HCT116 (cell line): ENCODE results near the gene MAN1A1. TPM values are rescaled to one million over a fixed set of nuclear protein-coding genes. Genes with fewer than 3 reads are reported as not detected.

Experiments
- ATAC-seq: fragments of 200-7000 bp; cut with Tn5 transposase; 2 replicates; pipeline ENCODE4 v1.9.1; 2020; ENCODE audit warnings: mild to moderate bottlenecking, moderate library complexity
- BruUV-seq: library from RNA; stranded (reverse); fragments of 400-500 nt; replicated peaks from 2 replicates; lab custom pipeline; 2021; lab: Mats Ljungman, UMichigan
- CTCF ChIA-PET: fragments of 300-600 bp; sonication (Branson Sonifier 250); formaldehyde crosslinking; loops from one replicate; lab custom pipeline; 2021; ENCODE audit warnings: antibody characterized with exemption; lab: Charles Lee
- POLR2A ChIA-PET: fragments of 300-600, 350-600 bp; sonication (Branson Sonifier 250); formaldehyde crosslinking; loops from one replicate; lab custom pipeline; 2021; ENCODE audit warnings: antibody characterized with exemption; lab: Charles Lee
- RAD21 ChIA-PET, 2 experiments: fragments of 300-600 bp; sonication (Branson Sonifier 250); formaldehyde crosslinking; loops; one replicate each; lab custom pipeline; 2023; ENCODE audit warnings: low total read pairs in 2 of 2; ENCODE audit not compliant: uncharacterized antibody in 2 of 2, unreplicated experiment in 2 of 2, low non-redundant PET in 1 of 2; lab: Charles Lee
- DNase-seq: peaks from one replicate; pipeline ENCODE4 v3.0.0-alpha.2; 2010; ENCODE audit warnings: low read depth, low spot score
- H2AFZ ChIP-seq: fragments of 200-600 bp; shearing (Covaris generic), sonication (generic); 2 replicates; pipeline ENCODE4 v1.6.1; 2017; ENCODE audit warnings: low read depth, mixed run types, mixed read lengths, antibody characterized with exemption, low read length; ENCODE audit not compliant: poor library complexity, severe bottlenecking
- H3K27ac ChIP-seq: 2 replicates; pipeline ENCODE4 v1.5.1; 2012; ENCODE audit warnings: low read depth, low read length
- H3K27me3 ChIP-seq: fragments of 200-600 bp; sonication (generic); 2 replicates; pipeline ENCODE4 v1.6.1; 2016; ENCODE audit warnings: mixed run types, low read length, mixed read lengths; ENCODE audit not compliant: insufficient read depth
- H3K36me3 ChIP-seq, 2 experiments: fragments of 200-500 bp in 1 of 2; fragments of 200-600 bp in 1 of 2; sonication (Bioruptor generic) in 1 of 2; sonication (generic) in 1 of 2; 2 replicates each; pipeline versions ENCODE4 v1.5.1 to v1.6.1; 2014 to 2016; ENCODE audit warnings: low read length in 2 of 2, inconsistent platforms in 1 of 2, mixed read lengths in 1 of 2, mixed run types in 1 of 2; ENCODE audit not compliant: insufficient read depth in 2 of 2, control insufficient read depth in 1 of 2
- H3K4me1 ChIP-seq, 2 experiments: fragments of 200-600 bp in 1 of 2; sonication (generic) in 1 of 2; 2 replicates each; pipeline versions ENCODE4 v1.5.1 to v1.6.1; 2012 to 2017; ENCODE audit warnings: low read length in 2 of 2, inconsistent platforms in 1 of 2, mild to moderate bottlenecking in 1 of 2, mixed read lengths in 1 of 2, mixed run types in 1 of 2, moderate library complexity in 1 of 2; ENCODE audit not compliant: insufficient read depth in 2 of 2, control insufficient read depth in 1 of 2
- H3K4me2 ChIP-seq: fragments of 200-600 bp; sonication (generic); 2 replicates; pipeline ENCODE4 v1.6.1; 2017; ENCODE audit warnings: mixed run types, low read length, mixed read lengths
- H3K4me3 ChIP-seq, 2 experiments: fragments of 200-600 bp in 1 of 2; sonication (generic) in 1 of 2; replicated peaks in 1 of 2; 2 replicates each; pipeline ENCODE4 v1.5.1; 2011 to 2016; ENCODE audit warnings: low read length in 2 of 2, control low read depth in 1 of 2, low read depth in 1 of 2, mild to moderate bottlenecking in 1 of 2, mixed read lengths in 1 of 2, mixed run types in 1 of 2
- H3K79me2 ChIP-seq: fragments of 200-600 bp; sonication (generic); 2 replicates; pipeline ENCODE4 v1.6.1; 2017; ENCODE audit warnings: mild to moderate bottlenecking, mixed run types, low read length, moderate library complexity, mixed read lengths; ENCODE audit not compliant: insufficient read depth
- H3K9ac ChIP-seq: fragments of 200-600 bp; sonication (generic); 2 replicates; pipeline ENCODE4 v1.6.1; 2016; ENCODE audit warnings: low read length, mixed read lengths
- H3K9me2 ChIP-seq: fragments of 200-600 bp; sonication (generic), shearing (Covaris generic); 2 replicates; pipeline ENCODE4 v1.6.1; 2017; ENCODE audit warnings: mixed run types, mild to moderate bottlenecking, moderate library complexity; ENCODE audit not compliant: insufficient read depth
- H3K9me3 ChIP-seq, 2 experiments: fragments of 200-500 bp in 1 of 2; fragments of 200-600 bp in 1 of 2; sonication (Bioruptor generic) in 1 of 2; sonication (generic) in 1 of 2; 2 replicates each; pipeline ENCODE4 v1.6.1; 2014 to 2017; ENCODE audit warnings: low read length in 2 of 2, mixed read lengths in 2 of 2, inconsistent platforms in 1 of 2, low read depth in 1 of 2, mild to moderate bottlenecking in 1 of 2, mixed run types in 1 of 2, moderate library complexity in 1 of 2; ENCODE audit not compliant: control insufficient read depth in 1 of 2, insufficient read depth in 1 of 2
- H4K20me1 ChIP-seq: fragments of 200-600 bp; sonication (generic), shearing (Covaris generic); 2 replicates; pipeline ENCODE4 v1.6.1; 2017; ENCODE audit warnings: mixed run types, mild to moderate bottlenecking, moderate library complexity; ENCODE audit not compliant: insufficient read depth
- ELF1 ChIP-seq: IDR thresholded peaks from 2 replicates; pipeline ENCODE4 v1.6.1; 2012; ENCODE audit warnings: low read depth, borderline replicate concordance
- EZH2 ChIP-seq: fragments of 200-600 bp; sonication (generic); IDR thresholded peaks from 2 replicates; pipeline ENCODE4 v1.6.1; 2017; ENCODE audit warnings: antibody characterized with exemption, mixed run types
- FOSL1 ChIP-seq: IDR thresholded peaks from 2 replicates; pipeline ENCODE4 v1.6.1; 2012; ENCODE audit warnings: low read depth
- POLR2A ChIP-seq: IDR thresholded peaks from 2 replicates; pipeline ENCODE4 v1.7.0; 2011; ENCODE audit warnings: borderline replicate concordance; ENCODE audit not compliant: insufficient read depth, insufficient read length; ENCODE audit errors: extremely low read depth
- TCF7L2 ChIP-seq: IDR thresholded peaks from 2 replicates; pipeline ENCODE4 v1.7.0; 2011; ENCODE audit warnings: borderline replicate concordance, inconsistent platforms; ENCODE audit not compliant: insufficient read depth, insufficient read length; ENCODE audit errors: extremely low read depth
- YY1 ChIP-seq: IDR thresholded peaks from 2 replicates; pipeline ENCODE4 v1.6.1; 2011; ENCODE audit warnings: low read length, low read depth, moderate library complexity, mild to moderate bottlenecking; ENCODE audit not compliant: insufficient replicate concordance; ENCODE audit errors: extremely low read depth
- ZFX ChIP-seq: fragments of 450-650 bp; IDR thresholded peaks from 2 replicates; pipeline ENCODE4 v1.6.1; 2017
- intact Hi-C: fragments of 100-400 bp; cut with micrococcal nuclease; formaldehyde crosslinking; loops from 2 replicates; pipeline ENCODE4 v1.10.0; 2022
- total RNA-seq: library from RNA; stranded (reverse); gene quantifications from one replicate; pipeline ENCODE4 v1.2.1, GENCODE V29; 2021; ENCODE audit not compliant: unreplicated experiment
- TF ChIP-seq, protein P1 (sequence below), 3 experiments: fragments of 200-600 bp in 1 of 3; sonication (generic) in 1 of 3; IDR thresholded peaks in 2 of 3; conservative IDR thresholded peaks in 1 of 3; 2 replicates each; pipeline ENCODE4 v1.5.1; 2012 to 2017; ENCODE audit warnings: low read depth in 2 of 3, low read length in 2 of 3, antibody characterized with exemption in 1 of 3, borderline replicate concordance in 1 of 3, control low read depth in 1 of 3, mild to moderate bottlenecking in 1 of 3, mixed read lengths in 1 of 3, mixed run types in 1 of 3, moderate library complexity in 1 of 3; ENCODE audit not compliant: insufficient read depth in 1 of 3

The MAN1A1 gene
- total RNA-seq, 1 experiment from 2014 or later = 46.0 TPM

GRCh38 chr6:119186490-119186889 lies 163.1 kb downstream of the MAN1A1 start:
- intact Hi-C loops = no loop called here
- Histone ChIP-seq H3K4me2 (no peak overlapping the region), H3K9me2 (no peaks in the 10 kb centered on the region), H3K4me1 (peaks cover 0 to 1% of the 10 kb centered on the region in 2 experiments; a peak in 1 of 4 replicates), H3K79me2 (no peaks in the 10 kb centered on the region), H3K27me3 (no peaks in the 10 kb centered on the region), H3K9ac (no peak overlapping the region), H3K27ac (no peak overlapping the region), H2AFZ (no peak overlapping the region), H4K20me1 (no peaks in the 10 kb centered on the region), H3K9me3 (no peaks in the 10 kb centered on the region), H3K36me3 (peaks cover 0 to 30% of the 10 kb centered on the region in 2 experiments; a peak in 2 of 4 replicates), H3K4me3 (no peak overlapping the region)
- ATAC-seq = no peak
- BruUV-seq = no TSS peak
- no peak for TF ChIP-seq EZH2
- no peak for TF ChIP-seq TCF7L2
- no peak for TF ChIP-seq ZFX
- TF ChIP-seq YY1 = no peak
- TF ChIP-seq, protein P1, sequence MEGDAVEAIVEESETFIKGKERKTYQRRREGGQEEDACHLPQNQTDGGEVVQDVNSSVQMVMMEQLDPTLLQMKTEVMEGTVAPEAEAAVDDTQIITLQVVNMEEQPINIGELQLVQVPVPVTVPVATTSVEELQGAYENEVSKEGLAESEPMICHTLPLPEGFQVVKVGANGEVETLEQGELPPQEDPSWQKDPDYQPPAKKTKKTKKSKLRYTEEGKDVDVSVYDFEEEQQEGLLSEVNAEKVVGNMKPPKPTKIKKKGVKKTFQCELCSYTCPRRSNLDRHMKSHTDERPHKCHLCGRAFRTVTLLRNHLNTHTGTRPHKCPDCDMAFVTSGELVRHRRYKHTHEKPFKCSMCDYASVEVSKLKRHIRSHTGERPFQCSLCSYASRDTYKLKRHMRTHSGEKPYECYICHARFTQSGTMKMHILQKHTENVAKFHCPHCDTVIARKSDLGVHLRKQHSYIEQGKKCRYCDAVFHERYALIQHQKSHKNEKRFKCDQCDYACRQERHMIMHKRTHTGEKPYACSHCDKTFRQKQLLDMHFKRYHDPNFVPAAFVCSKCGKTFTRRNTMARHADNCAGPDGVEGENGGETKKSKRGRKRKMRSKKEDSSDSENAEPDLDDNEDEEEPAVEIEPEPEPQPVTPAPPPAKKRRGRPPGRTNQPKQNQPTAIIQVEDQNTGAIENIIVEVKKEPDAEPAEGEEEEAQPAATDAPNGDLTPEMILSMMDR (IDR thresholded peaks at IDR 0.05 in 2 of 3, conservative IDR thresholded peaks at IDR 0.05 in 1 of 3; ENCODE audit: borderline replicate concordance in 1 of 3, insufficient read depth in 1 of 3, low read depth in 2 of 3, low read length in 2 of 3) = no peak
- TF ChIP-seq ELF1 = no peak
- CTCF ChIA-PET = interaction anchor here (1.0 kb wide), 1 partner anchor 14 kb away, joined by 3 read pairs; no protein-coding TSS in a partner anchor
- RAD21 ChIA-PET = no interaction called here
- POLR2A ChIA-PET = no interaction called here
- no peak for DNase-seq

GRCh38 chr6:119184008-119184648 lies 165.4 kb downstream of the MAN1A1 start:
- POLR2A ChIA-PET = no interaction called here
- H3K27me3 ChIP-seq = no peaks in the 10 kb centered on the region
- ATAC-seq (no peak), DNase-seq (no peak)
- no peak overlapping the region for H3K9ac ChIP-seq
- H4K20me1 ChIP-seq = no peaks in the 10 kb centered on the region
- BruUV-seq = no TSS peak
- no peaks in the 10 kb centered on the region for H3K9me2 ChIP-seq
- H3K4me3 ChIP-seq = no peak overlapping the region
- TF ChIP-seq FOSL1 (no peak), POLR2A (no peak)
- CTCF ChIA-PET = no interaction called here
- no peaks in the 10 kb centered on the region for H3K9me3 ChIP-seq
- no peak overlapping the region for H3K4me2 ChIP-seq
- intact Hi-C loops = no loop called here
- RAD21 ChIA-PET = no interaction called here
- H3K79me2 ChIP-seq = no peaks in the 10 kb centered on the region
- no peak overlapping the region for H3K27ac ChIP-seq
- no peak overlapping the region for H2AFZ ChIP-seq
- H3K36me3 ChIP-seq = peaks cover 0 to 24% of the 10 kb centered on the region in 2 experiments; a peak in 2 of 4 replicates
- peaks cover 0 to 15% of the 10 kb centered on the region in 2 experiments; a peak in 1 of 4 replicates for H3K4me1 ChIP-seq
